GM21367 (cell line): ENCODE results near the gene FKBP15.

Source experiments
- ATAC-seq: cut with Tn5 transposase; IDR thresholded peaks from one replicate; pipeline ENCODE4 v1.9.1; 2021; ENCODE audit not compliant: unreplicated experiment

Gene FKBP15

GRCh38 chr9:113181165-113181564, 39.9 kb downstream of the FKBP15 start:
- ATAC-seq = no peak

- no peak for ATAC-seq
Measured at GRCh38 chr9:113179839-113180238, 41.2 kb downstream of the FKBP15 start.

- ATAC-seq = no peak
Measured at GRCh38 chr9:113178087-113178486, 43.0 kb downstream of the FKBP15 start.

- no peak for ATAC-seq
Measured at GRCh38 chr9:113177251-113177650, 43.8 kb downstream of the FKBP15 start.

- no peak for ATAC-seq
Measured at GRCh38 chr9:113176803-113177202, 44.3 kb downstream of the FKBP15 start.

- no peak for ATAC-seq
Measured at GRCh38 chr9:113173341-113173740, 47.7 kb downstream of the FKBP15 start.

- no peak for ATAC-seq
Measured at GRCh38 chr9:113168809-113169208, 52.3 kb downstream of the FKBP15 start.

- no peak for ATAC-seq
Measured at GRCh38 chr9:113166039-113166438, 55.0 kb downstream of the FKBP15 start.

GRCh38 chr9:113164536-113165300, 56.4 kb downstream of the FKBP15 start:
- ATAC-seq = no peak

GRCh38 chr9:113163001-113163400, 58.1 kb downstream of the FKBP15 start:
- no peak for ATAC-seq

- no peak for ATAC-seq
Measured at GRCh38 chr9:113160571-113160970, 60.5 kb downstream of the FKBP15 start.

GRCh38 chr9:113158446-113158845, 62.6 kb downstream of the FKBP15 start:
- no peak for ATAC-seq

- no peak for ATAC-seq
Measured at GRCh38 chr9:113156880-113157279, 64.2 kb downstream of the FKBP15 start.

GRCh38 chr9:113155911-113156588, 65.0 kb downstream of the FKBP15 start:
- ATAC-seq = no peak

GRCh38 chr9:113154946-113155345, 66.1 kb downstream of the FKBP15 start:
- ATAC-seq = no peak

- no peak for ATAC-seq
Measured at GRCh38 chr9:113154471-113154870, 66.6 kb downstream of the FKBP15 start.

- no peak for ATAC-seq
Measured at GRCh38 chr9:113153599-113153998, 67.5 kb downstream of the FKBP15 start.

- no peak for ATAC-seq
Measured at GRCh38 chr9:113152699-113153098, 68.4 kb downstream of the FKBP15 start.

- no peak for ATAC-seq
Measured at GRCh38 chr9:113151696-113152630, 69.1 kb downstream of the FKBP15 start.

GRCh38 chr9:113150670-113151611, 70.1 kb downstream of the FKBP15 start, which contains the start of gene SLC31A2:
TSS of gene SLC31A2 (plus strand) at chr9:113151007. CDS start at chr9:113151075, 68 bp downstream.
- peak; percentile 95 for ATAC-seq
